Thyroid gland (tissue), 4 donors: Measurements from ENCODE around the gene DNAH17. TPM values are rescaled to one million over a fixed set of nuclear protein-coding genes. Genes with fewer than 3 reads are reported as not detected.

Experiments used
- DNase-seq, 2 donors: peaks; one replicate each; pipeline ENCODE4 v3.0.0-alpha.2; 2019
- H3K27ac ChIP-seq, 3 donors: fragments of 200-600 bp; sonication (generic); 1 replicate in 2 of 3; 2 replicates in 1 of 3; pipeline ENCODE4 v1.5.1; 2016 to 2019; ENCODE audit warnings: mild to moderate bottlenecking in 1 of 3, moderate library complexity in 1 of 3
- H3K27me3 ChIP-seq: fragments of 200-600 bp; sonication (generic); one replicate; pipeline ENCODE4 v1.5.1; 2019
- H3K36me3 ChIP-seq, 2 donors: fragments of 200-600 bp; sonication (generic); one replicate each; pipeline ENCODE4 v1.5.1; 2016 to 2019
- H3K4me1 ChIP-seq, 2 donors: fragments of 200-600 bp; sonication (generic); one replicate each; pipeline ENCODE4 v1.5.1; 2017 to 2019
- H3K4me3 ChIP-seq, 3 donors: fragments of 200-600 bp; sonication (generic); replicated peaks in 1 of 3; 1 replicate in 2 of 3; 2 replicates in 1 of 3; pipeline ENCODE4 v1.5.1; 2016; ENCODE audit warnings: mild to moderate bottlenecking in 1 of 3
- H3K9me3 ChIP-seq: fragments of 200-600 bp; sonication (generic); one replicate; pipeline ENCODE4 v1.5.1; 2017
- CTCF ChIP-seq, 6 experiments: fragments of 200-600 bp in 3 of 6; fragments of 450-650 bp in 3 of 6; sonication (generic) in 3 of 6; IDR thresholded peaks; one replicate each; pipeline ENCODE4 v1.5.1; 2016 to 2019; ENCODE audit warnings: antibody characterized with exemption in 6 of 6, mild to moderate bottlenecking in 2 of 6, inconsistent platforms in 1 of 6, moderate library complexity in 1 of 6
- POLR2A ChIP-seq, 2 donors: fragments of 450-650 bp; IDR thresholded peaks; one replicate each; pipeline ENCODE4 v1.6.1; 2017; ENCODE audit warnings: antibody characterized with exemption in 2 of 2, mild to moderate bottlenecking in 2 of 2, moderate library complexity in 1 of 2
- WGBS, 2 donors: methylation state at CpG; one replicate each; pipeline ENCODE4 v1.1.5; 2017; 5-methylcytosine and 5-hydroxymethylcytosine counted together
- intact Hi-C: fragments of 100-400 bp; cut with DNase I; formaldehyde crosslinking; loops from one replicate; pipeline ENCODE4 v1.15.1; 2023
- total RNA-seq, 4 donors: library from RNA; depleted of rRNA; stranded (reverse); fragments of >200 nt; gene quantifications; one replicate each; pipeline ENCODE4 v1.2.3, GENCODE V29; 2016

Gene DNAH17
- total RNA-seq, 4 donors from 2014 or later, result 0.21 to 0.67 (median 0.32) TPM

DNA sequence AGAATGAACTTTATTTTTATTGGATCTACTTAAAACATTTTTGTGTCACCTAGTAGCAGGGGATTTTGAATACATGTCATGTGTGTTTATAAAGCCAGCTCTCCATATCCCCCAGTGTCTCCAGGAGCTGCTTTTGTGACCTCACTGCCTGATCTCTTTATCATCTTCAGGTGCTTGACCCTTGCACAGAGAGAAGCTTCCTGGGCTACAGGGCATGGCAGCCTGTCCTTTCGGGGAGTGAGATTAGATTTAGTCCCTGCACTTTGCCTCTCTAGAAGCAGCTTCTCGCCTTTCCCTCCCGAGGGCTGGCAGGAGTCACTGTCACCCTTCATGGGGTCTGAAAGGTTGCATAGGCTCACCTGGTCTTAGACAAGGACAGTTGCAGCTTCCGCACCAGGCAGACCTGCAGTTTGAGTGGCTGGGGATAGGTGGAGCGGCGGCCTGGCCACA, 156.1 kb downstream of the DNAH17 start:
- peaks cover 25 to 26% of the 10 kb centered on the region in 2 donors for H3K36me3 ChIP-seq
- WGBS, 2 donors, result 91 to 92% methylated on average over 6 of the region's 6 CpGs
- no peak overlapping the region for H3K4me3 ChIP-seq
- H3K4me1 ChIP-seq, result peaks cover 0 to 30% of the 10 kb centered on the region in 2 donors
- H3K9me3 ChIP-seq, result no peaks in the 10 kb centered on the region
- DNase-seq, result no peak
- no peak for TF ChIP-seq POLR2A (IDR thresholded peaks at IDR 0.05)
- TF ChIP-seq CTCF (IDR thresholded peaks at IDR 0.05), result no peak
- peak overlapping the region in 1 of 3 donors; percentile 9 for H3K27ac ChIP-seq
- no peaks in the 10 kb centered on the region for H3K27me3 ChIP-seq
- intact Hi-C loops, result loop anchor here (5.0 kb wide), 3 partner anchors 129 to 309 kb away; no protein-coding TSS in a partner anchor

DNA sequence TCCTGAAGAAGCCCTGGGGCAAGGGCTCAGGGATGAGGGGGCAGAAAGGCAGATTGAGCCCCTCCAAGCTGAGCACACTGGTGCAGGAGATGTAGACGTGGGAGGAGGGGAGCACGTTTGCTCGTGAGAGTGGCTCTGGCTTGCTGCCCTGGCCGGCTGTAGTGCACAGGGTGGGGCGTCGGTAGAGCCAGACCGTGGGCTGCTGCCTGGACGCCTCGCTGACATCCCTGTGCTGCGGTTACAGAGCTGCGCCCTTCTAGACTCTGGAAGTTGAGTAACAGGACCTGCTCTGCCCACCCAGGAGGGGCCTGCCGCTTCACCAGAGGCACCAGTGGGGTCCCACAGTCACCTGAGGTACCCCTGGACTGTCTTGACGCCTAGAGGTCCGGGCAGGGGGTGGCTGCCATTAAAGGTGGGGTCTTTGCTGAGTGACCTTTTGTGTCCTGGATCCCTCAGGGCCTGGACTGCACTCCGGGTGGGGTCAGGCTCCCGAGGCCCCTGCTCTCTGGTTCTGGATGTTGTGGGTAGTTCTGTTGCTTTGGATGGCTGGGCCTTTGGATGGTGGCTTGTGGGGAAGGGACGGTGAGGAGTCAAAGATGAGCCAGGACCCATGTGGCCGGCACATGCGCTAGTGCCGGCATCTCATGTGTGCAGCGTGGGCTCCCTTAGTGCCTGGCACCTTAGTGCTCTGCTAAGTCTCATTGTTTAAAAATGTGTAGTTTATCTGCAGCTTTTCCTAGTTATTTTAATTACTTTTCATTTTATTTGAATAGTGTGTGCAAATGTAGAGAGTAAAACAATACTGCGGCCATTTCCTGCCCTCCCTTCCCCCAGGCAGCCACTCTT, 157.0 kb downstream of the DNAH17 start:
- Histone ChIP-seq H3K4me1 (peaks cover 0 to 35% of the 10 kb centered on the region in 2 donors), H3K36me3 (peaks cover 22 to 25% of the 10 kb centered on the region in 2 donors), H3K4me3 (no peak overlapping the region), H3K27ac (peak overlapping the region in 1 of 3 donors; percentile 11), H3K27me3 (no peaks in the 10 kb centered on the region), H3K9me3 (no peaks in the 10 kb centered on the region)
- intact Hi-C loops, result loop anchor here (5.0 kb wide), 3 partner anchors 128 to 308 kb away; no protein-coding TSS in a partner anchor
- TF ChIP-seq CTCF (IDR thresholded peaks at IDR 0.05) (no peak), POLR2A (IDR thresholded peaks at IDR 0.05) (no peak)
- no peak for DNase-seq
- 82 to 85% methylated on average over 10 to 19 of the region's 22 CpGs for WGBS, 2 donors

DNA sequence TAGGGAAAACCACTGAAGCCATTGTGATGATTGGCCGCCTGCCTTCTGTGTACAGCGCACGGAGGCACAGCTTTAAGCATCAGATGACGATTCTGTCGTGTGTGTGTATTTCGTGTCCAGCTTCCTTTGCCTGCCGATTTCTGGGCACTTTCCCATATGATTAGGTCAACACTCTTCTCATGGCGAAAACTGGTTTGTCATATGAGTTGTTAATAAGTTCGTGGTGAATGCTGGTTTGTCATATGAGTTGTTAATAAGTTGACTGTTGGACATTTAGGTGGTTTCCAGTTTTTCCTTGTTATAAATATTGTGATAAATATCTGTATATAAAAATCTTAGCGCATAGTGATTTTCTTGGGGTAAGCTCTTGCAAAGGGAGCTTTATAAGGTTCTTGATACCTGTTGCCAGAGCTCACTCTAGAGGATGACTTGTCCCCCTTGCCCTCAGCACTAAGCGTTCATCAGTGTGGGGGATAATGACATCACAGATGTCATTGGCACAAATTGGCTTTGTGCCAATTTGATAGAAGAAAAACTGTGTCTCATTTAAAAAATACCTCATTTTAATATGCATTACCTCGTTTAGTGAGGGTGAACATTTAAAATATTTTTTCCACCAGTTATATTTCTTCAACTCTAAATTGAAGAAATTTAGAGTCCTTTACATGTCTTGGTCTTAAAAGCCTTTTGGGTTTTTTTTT, 158.7 kb downstream of the DNAH17 start:
- Histone ChIP-seq H3K27me3 (no peaks in the 10 kb centered on the region), H3K27ac (peak overlapping the region in 1 of 3 donors; percentile 83), H3K4me1 (peaks cover 0 to 51% of the 10 kb centered on the region in 2 donors), H3K36me3 (peaks cover 11 to 21% of the 10 kb centered on the region in 2 donors), H3K4me3 (no peak overlapping the region), H3K9me3 (no peaks in the 10 kb centered on the region)
- WGBS, 2 donors, result 76 to 77% methylated on average over 12 of the region's 12 CpGs
- TF ChIP-seq CTCF (IDR thresholded peaks at IDR 0.05), result no peak
- no peak for TF ChIP-seq POLR2A (IDR thresholded peaks at IDR 0.05)
- DNase-seq, result no peak
- intact Hi-C loops, result no loop called here

DNA sequence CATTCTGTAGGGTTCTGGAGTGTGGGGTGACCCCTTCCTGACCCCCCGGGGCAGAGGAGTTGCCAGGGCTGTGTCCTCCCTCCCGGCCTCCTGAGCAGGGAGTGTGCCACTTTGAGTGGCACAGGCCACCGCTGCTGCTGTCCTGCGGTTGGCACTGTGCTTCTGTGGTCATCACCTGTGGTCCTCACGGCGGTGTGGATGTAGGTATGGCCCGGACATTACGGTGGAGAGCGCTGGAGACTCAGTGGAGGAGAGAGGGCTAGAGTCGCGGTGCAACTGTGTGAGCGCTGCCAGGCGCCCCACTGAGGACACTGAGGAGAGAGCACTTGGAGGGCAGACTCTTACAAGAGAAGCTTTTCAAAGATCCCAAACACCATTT, 159.7 kb downstream of the DNAH17 start:
- Histone ChIP-seq H3K9me3 (no peaks in the 10 kb centered on the region), H3K4me1 (peaks cover 0 to 60% of the 10 kb centered on the region in 2 donors), H3K36me3 (peaks cover 16 to 19% of the 10 kb centered on the region in 2 donors), H3K27ac (peak overlapping the region; percentile 19 to 83 (median 72)), H3K4me3 (no peak overlapping the region), H3K27me3 (no peaks in the 10 kb centered on the region)
- no peak for DNase-seq
- intact Hi-C loops, result no loop called here
- WGBS, 2 donors, result 87 to 97% methylated on average over 12 to 13 of the region's 13 CpGs
- TF ChIP-seq POLR2A (IDR thresholded peaks at IDR 0.05), result no peak
- no peak for TF ChIP-seq CTCF (IDR thresholded peaks at IDR 0.05)
